Hepatocyte (in vitro differentiated cells): ENCODE measurements around the gene NR3C2.

ENCODE experiments used
- CTCF ChIP-seq: fragments of 200-600 bp; sonication (generic); IDR thresholded peaks from 2 replicates; pipeline ENCODE4 v1.5.1; 2016; ENCODE audit warnings: antibody characterized with exemption, mild to moderate bottlenecking; ENCODE audit not compliant: poor library complexity
- EZH2 ChIP-seq: fragments of 200-600 bp; sonication (generic); IDR thresholded peaks from 2 replicates; pipeline ENCODE4 v1.6.1; 2016; ENCODE audit warnings: antibody characterized with exemption, mild to moderate bottlenecking, borderline replicate concordance
- EZH2phosphoT487 ChIP-seq: fragments of 200-600 bp; sonication (generic); IDR thresholded peaks from one replicate; pipeline ENCODE4 v1.6.1; 2018; ENCODE audit warnings: antibody characterized with exemption, mild to moderate bottlenecking, low read depth, moderate library complexity; ENCODE audit not compliant: unreplicated experiment, severe bottlenecking

GRCh38 chr4:148118179-148118578, 324.0 kb downstream of the NR3C2 start:
- TF ChIP-seq CTCF (no peak), EZH2phosphoT487 (no peak), EZH2 (no peak)
